SH-SY5Y (cell line): ENCODE results near the gene MRPL34.

Experiments used
- GATA2 ChIP-seq: IDR thresholded peaks from 2 replicates; pipeline ENCODE4 v1.6.1; 2011; ENCODE audit warnings: mild to moderate bottlenecking, low read depth, low read length
- GATA3 ChIP-seq: IDR thresholded peaks from 2 replicates; pipeline ENCODE4 v1.6.1; 2011; ENCODE audit warnings: low read depth, mild to moderate bottlenecking, low read length, moderate library complexity

The MRPL34 gene

GRCh38 chr19:17326595-17326966, 20.9 kb downstream of the MRPL34 start:
- no peak for TF ChIP-seq GATA2
- TF ChIP-seq GATA3, result no peak

DNA sequence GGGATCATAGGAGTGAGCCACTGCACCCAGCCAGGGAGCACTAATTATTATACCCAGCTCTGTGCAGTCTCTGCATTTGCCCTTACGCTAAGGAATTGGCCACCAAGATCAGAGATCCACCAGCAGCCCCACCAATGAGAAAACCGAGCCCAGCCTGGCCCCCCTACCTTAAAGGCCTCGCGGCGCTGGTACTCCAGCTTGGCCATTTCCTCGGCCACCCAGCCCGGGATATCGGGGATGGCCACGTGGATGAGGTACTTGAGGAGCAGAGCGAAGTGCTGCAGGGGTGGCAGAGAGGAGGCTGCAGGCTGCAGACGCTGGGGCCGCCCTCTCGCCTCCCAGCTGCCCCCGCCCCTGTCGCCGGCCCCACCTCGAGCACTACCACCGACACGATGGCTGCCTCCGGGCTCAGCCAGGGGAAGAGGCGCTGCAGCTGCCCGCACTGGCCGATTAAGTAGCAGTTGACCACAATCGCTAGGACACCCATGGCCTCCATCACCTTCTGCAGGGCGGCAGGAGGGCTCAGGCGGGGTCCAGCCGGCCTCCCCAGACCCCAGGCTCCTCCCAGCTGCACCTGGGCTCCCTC, 21.5 kb downstream of the MRPL34 start:
- no peak for TF ChIP-seq GATA2
- TF ChIP-seq GATA3, result no peak

DNA sequence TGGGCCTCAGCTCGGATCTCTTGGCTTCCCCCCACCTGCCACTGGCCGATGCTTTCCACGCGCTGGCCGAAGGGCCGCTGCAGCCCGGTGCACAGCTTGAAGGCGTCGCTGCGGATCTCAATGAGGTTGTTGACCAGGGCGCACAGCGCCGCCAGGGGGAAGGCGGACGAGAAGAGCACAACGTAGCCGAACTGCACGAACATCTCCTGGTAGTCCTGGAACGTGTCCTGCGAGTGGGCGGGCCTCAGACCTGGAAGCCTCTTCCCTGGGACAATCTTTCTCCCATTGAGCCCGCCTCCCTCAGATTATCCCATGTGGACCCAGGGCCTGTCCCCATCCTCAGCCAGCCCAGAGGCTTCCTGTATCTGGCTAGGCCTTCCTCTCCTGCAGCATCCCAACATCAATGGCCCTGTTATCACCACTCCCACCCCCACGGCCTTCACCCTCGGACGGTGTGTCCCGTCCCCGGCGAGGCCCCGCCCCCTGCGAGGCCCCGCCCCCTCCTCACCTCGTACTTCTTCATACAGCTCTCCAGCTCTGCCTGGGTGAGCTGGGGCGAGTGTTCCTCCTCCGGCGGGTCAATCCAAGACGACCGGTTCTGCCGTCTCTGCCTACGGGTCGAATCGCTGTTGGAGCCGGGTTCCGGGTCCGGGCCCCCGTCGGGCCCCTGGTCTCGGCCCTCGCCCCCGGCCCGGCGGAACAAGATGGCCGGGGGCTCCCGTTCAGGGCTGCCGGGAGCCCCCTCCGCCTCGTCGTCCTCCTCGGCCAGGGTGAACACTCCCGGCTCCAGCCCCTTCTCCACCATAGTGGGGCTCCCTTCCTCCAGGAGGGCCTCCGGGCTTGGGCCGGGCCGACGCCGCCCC, 22.2 kb downstream of the MRPL34 start:
- TF ChIP-seq GATA3 (no peak), GATA2 (no peak)

DNA sequence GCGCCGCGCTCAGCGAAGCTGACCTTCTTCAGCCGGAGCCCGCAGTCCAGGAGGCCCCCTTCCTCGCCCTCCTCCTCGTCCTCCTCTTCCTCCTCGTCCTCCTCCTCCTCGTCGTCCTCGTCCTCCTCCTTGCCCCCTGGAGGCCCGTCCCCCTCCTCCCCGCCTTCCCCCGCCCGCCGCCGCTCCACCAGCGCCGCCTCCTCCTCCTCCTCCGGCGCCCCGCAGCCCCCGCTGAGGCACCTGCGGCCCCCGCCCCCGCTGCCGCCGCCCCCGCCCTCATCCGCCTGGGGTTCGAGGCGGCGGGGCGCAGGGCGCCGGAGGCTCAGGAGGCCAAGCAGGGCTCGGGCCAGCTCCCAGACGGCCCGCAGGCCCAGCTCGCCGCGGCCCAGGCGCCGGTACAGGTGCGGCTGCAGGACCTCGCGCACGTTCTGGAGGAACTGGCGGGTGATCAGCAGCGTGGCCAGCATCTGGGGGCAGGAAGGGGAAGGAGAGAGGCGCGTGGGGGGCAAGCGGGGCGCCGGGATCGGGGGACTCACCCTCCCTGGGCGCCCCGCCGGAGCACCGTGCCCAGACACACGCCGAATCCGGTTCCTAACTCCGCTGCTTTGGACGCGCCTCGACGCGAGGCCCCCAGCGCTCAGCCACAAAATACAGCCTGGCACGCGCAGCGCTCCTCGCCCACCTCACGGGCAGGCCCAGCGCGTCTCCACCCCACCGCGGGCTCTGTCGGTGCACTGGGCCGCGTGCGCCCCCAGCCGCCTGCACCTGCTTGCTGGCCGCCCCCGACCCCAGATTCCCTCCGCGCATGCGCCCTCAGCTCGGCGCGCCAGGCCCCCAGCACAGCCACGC, 23.1 kb downstream of the MRPL34 start:
- TF ChIP-seq GATA3, result no peak
- TF ChIP-seq GATA2, result no peak

DNA sequence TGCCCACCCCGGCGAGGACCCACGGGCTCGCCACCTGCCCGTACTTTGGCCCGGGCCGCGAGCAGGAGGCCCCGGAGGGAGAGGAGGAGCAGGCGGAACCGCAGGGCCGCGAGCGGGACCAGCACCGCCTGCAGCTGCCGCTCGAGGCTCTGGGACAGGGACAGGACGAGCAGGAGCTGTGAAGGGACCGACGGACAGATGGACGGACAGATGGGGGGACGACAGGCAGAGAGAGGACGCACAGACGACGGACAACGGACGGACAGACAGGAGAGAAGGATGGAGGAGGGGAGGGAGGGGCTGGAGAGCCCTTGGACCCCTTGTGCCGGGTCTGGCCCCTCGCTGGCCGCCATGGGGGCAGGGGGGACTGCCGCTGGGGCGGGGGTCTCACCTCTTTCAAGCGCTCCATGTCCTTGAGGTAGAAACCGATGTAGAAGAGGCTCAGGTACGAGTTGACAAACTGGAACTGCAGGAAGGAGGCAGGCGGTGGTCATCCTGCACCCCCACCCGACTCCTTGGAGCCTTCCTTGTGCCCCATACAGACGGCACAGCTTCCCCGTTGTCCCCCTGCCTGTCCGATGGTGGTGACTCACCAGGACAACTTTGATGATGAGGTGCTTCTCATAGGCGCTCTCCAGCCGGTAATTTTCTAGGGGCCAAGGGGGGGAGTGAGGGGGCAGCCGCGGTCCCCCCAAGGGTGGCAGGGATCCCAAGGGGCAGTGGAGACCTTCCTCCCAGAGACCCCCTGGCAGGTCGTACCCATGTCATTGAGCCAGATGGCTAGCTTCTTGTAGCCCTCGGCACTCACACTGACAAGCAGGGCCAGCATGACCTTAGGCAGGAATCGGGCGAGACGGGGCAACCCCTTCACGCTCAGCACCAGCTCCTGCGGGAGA, 23.9 kb downstream of the MRPL34 start:
- TF ChIP-seq GATA2 (no peak), GATA3 (no peak)

DNA sequence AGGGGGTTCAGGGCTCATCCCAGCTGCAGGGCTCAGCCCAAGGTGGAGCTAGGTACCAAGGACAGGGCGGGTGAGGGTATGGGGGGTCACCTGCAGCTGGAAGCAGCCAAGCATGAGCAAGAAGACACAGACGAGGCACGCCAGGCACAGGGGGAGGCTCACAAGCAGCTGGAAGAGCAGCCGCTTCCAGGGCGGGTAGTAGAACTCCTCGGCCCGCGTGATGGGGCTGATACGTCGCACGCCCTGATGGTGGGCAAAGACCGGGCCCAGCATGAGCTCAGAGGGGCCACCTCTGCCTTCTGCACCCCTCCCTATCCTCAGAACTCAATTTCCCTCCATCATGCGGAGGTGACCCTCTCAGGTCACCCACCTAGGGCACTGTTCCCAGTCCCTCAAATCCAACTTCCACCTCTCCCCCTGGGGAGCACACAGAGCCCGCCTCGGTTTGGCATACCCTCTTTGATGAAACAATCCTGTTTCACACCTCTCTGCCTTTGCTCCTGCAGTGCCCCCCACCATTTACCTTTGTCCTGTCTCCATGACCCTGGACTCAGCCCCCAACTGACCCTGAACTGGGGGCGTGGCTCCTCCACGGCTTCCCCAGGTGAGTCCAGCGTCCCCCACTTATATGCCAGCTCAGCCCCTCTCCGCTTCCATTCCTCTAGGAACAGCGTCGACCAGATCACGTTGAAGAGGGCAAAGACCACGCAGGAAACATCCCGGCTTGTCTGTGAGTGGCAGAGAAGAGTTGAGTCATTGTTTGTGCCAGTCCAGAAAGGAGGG, 24.8 kb downstream of the MRPL34 start:
- TF ChIP-seq GATA2 (no peak), GATA3 (no peak)

DNA sequence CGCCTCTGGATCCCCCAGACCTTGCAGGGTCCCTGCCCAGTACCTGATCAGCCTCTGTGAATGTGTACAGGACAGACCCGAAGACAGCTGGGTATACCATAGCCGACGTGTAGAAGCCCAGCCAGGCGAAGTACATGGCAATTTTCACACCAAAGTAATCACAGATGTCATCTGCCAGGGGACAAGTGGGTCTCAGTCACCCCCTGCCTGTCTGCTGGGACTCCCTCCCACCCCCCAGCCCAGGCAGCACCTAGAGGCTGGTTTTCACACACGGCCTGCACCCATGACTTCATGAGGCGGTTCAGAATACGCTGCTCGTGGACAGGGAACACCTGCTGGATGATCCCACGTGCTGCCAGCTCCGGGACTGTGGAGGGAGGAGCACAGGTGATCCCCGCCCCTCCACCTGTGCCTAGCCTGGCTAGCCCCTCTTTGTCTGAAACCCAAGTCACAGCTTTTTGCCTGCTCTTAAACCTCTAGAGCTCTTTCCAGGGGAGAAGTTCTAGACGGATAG, 25.4 kb downstream of the MRPL34 start:
- TF ChIP-seq GATA2, result no peak
- no peak for TF ChIP-seq GATA3

DNA sequence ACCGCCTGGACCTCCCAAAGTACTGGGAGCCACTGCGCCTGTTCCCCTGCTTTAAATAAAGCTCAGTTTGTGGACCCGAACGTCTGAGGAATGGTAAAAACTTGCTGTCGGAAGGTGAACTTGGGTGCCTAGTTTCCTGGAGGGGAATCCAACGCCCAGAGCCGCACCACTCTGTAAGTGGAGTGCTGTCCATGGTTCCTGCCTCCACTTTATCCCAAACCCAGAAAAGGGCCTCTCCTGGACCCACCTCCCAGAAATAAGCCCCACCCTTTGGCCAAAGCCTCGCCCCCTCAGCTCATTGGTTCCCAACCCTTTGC, 26.6 kb downstream of the MRPL34 start:
- no peak for TF ChIP-seq GATA2
- TF ChIP-seq GATA3, result no peak

DNA sequence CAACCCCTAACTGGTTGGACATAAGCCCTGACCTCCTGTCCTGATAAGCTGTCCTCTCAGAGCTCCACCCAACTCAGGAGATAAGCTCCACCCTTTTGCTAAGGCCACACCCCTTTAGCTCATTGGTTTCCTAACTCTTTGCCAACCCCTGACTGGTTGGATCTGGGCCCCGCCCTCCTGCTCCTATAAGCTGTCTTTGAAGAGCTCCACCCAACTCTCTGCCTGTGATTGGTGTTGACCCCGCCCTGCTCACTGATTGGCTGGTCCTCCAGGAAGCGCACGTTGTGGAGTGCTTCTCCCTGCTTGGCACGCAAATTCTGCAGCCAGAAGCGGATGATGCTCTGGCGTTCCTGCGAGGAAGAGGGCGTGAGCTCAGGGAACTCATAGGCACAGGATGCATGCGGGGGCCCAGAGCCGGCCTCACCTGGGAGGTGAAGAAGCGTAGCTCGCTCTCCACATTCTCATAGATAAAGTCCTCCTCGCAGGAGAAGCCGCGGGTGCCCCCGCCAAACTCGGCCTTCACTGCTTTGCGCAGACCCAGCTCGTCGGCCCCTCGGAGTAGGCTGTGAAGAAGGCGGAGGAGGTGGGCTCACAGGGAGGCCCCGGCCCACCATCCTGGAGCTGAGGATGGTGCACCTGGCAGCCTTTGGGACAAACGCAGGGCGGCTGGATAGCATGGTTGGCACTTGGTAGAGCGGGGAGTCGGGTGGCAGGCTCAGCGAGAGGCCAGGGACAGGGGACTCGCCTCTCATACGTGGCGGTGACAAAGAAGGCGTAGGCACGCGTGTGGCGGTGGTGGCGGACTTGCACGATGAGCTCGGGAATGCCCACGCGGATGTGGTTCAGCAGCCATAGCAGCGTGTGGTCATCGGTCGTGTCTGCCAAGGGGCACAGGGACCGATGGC, 27.3 kb downstream of the MRPL34 start:
- TF ChIP-seq GATA2, result no peak
- no peak for TF ChIP-seq GATA3

DNA sequence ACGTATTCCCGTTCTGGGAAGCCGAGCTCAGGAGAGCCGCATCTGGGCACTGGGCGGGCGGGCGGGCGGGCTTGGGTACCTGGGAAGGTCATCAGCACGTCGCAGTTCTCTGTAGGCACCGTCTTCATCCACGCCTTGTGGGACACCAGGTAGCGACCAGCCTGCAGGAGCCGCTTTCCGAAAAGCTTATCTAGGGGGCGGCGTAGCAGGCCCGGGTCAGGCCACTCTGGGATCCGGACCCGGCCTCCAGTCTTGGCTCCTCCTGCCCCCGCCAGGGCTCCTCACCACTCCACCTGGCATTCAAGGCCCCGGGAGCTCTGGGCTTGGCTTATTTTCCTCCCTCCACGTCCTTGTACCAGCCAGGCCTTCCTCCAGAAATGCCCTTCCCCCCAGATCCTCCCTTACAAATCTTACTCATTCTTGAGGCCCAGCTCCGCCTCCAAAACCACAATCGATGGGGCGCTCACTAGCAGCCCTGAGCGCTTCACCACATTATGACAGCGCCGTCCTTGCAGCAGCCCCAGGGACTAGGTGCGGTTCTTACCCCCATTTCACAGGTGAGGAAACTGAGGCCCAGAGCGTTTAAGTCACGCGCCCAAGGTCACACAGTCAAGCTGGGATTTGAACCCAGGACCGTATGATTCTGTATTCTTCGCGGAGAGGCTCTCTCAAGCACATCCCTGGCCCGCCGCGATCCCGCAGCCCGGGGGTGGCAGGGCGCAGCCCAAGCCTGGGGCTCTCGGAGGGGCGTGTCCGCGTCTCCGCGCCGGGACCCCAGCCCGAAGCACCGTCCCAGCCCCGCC, 28.1 kb downstream of the MRPL34 start:
- TF ChIP-seq GATA3 (no peak), GATA2 (no peak)

GRCh38 chr19:17334414-17335409, 29.0 kb downstream of the MRPL34 start, which contains the start of gene ANO8:
Gene ANO8, minus strand, starts transcription at chr19:17334855. Its CDS starts 185 bp downstream, at chr19:17334670.
- no peak for TF ChIP-seq GATA3
- TF ChIP-seq GATA2, result no peak
